Activated T-cell treated with anti-CD3 and anti-CD28 coated beads for 1 hour (primary cell): ENCODE measurements around the gene TP53I3.
"Not testable (repeated sequence)": the region's sequence is repeated elsewhere in the genome, so short reads cannot be mapped to it uniquely, and the experiment has no call there.

Source experiments
- DNase-seq: peaks from one replicate; pipeline ENCODE4 v3.0.0-alpha.2; 2020; ENCODE audit warnings: low read depth

The TP53I3 gene, protein sequence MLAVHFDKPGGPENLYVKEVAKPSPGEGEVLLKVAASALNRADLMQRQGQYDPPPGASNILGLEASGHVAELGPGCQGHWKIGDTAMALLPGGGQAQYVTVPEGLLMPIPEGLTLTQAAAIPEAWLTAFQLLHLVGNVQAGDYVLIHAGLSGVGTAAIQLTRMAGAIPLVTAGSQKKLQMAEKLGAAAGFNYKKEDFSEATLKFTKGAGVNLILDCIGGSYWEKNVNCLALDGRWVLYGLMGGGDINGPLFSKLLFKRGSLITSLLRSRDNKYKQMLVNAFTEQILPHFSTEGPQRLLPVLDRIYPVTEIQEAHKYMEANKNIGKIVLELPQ

DNA sequence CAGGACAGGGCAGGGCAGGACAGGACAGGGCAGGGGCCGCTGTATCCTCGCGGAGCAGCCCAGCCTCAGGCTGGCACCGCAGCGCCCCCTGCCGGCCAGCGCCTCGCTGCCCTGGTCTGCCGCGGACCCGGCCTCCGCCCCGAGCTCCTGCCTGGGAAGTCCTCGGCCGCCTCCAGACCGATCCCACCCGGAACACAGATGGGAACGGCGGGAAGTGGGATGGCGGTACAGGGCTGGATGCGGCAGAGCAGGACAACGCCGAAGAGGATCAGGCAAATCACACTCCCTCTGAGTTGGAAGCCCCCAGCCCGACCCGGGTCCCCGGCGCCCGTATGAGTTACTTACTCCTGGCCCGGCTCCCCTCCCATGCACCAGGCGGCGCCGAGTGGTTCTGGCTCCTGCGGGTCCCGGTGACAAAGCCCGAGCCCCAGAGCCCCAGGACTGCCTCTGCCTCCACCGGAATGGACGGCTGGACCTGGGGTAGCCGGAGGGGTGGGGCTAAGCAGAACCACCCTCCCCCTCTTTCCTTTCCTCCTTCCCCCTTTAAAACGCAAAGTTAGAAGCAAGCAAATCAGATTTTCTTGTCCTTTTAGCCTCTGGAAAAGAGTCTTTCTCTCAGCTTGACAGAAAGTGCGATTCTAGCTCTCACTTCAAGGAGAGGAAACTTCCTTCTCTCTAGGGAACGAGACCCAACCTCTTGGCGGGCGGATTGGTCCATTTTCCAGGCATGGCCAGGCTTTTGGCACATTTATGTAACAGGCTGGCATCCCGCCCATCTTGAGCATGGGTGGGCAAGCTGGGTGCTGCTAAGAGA, at the start of gene TP53I3:
TSS of gene TP53I3 (minus strand) at position 449 of the 814 bp plus-strand sequence. CDS start 508 bp downstream, outside the sequence.
- peak; percentile 71 for DNase-seq

- no peak for DNase-seq
These were observed 47.9 kb upstream of the TP53I3 start for GRCh38 chr2:24132543-24132942.

GRCh38 chr2:24125956-24126355, 41.3 kb upstream of the TP53I3 start:
- DNase-seq, result no peak

- DNase-seq, result no peak
These were observed 39.4 kb upstream of the TP53I3 start for GRCh38 chr2:24123922-24124580.

DNA sequence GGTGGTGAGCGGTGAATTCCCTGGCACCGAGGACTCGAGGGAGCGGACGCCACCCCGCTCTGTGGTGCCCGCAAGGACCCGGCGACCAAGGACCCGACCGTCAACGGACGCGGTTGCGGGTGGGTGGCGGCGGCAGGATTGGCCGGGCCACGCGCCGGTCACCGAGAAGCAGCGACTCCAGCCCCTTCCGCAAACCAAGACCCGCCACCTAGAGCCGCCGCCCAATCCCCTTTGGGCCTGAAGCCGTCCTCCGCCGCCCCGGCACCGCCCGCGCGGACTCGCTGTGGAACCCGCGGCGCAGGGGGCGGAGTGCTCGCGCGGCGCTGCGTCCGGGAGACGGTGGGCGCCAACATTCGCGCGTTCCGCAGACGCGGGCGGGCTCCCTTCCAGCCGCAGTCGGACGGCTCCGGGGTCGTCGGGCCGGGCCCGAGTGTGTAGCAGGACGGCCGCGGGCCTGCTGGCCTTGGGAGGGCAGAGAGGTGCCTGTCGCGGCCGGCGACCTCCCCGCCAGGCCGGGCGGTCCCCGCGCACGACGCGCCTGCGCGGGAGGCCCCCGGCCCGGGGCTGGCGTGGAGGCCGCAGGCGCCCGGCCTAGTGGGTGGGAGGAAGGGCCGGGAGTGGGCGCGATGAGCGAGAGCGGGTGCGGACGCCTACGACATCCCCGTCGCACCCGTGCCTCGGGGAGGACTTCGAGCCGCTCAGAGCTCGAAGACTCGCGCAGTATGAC, 38.7 kb upstream of the TP53I3 start, which contains the start of the genes FAM228B and PFN4:
TSS of gene FAM228B (plus strand) at position 275 of the 727 bp plus-strand sequence. CDS start 893 bp downstream, outside the sequence.
TSS of gene PFN4 (minus strand) at position 140 of the 727 bp plus-strand sequence. CDS start 799 bp downstream, outside the sequence.
- DNase-seq, result peak; percentile 39

DNA sequence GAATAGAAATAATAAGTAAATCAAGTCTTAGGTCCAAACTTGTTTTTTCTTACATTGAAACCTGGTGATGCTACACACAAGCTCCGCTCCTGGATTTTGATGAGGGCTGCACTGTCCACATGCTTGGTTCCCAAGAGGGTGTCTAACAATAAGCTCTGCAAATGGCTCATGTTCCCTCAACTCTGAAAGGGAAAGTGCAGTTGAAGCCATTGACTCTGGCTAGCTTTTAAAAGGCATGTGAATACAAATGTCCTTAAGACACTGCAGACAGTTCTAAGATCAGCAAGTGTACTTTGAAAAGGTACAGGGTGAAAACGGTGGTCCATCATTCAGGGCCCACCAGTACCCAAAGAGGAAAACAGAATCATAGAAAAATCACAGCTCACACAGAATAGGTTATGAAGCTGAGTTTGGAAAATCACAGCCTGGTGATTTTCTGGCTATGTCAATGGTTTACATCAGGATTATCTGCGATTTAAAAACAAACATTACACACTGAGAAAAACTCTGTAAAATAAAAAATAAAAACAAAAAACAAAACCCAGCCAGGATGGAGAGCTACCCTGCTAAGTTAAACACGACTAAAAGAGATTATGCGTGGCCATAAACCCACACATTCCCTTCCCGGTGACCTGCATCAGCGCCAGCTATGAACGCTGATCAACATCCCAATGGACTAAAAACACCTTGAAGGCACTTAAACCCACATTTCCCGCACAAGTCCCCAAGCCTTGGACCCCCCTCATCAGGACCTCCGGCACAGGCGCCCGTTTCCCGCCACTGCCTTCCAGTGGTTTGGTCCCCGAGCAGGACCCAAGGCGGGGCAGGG, 37.9 kb upstream of the TP53I3 start:
- DNase-seq, result no peak

DNA sequence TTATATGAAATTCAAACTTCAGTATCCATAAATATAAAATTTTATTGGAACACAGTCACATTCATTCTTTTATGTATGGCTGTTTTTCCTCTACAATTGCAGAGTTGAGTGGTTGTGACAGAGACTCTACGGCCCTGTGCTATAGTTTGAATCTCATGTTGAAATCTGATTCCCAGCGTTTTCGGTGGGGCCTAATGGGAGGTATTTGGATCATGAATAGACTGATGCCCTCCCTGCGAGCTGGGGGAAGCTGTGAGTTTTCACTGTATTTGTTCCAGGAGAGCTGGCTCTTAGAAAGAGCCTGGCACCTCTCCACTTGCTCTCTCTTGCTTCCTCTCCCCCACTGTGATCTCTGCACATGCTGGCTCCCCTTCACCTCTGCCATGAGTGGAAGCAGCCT, 36.8 kb upstream of the TP53I3 start:
- DNase-seq, result no peak

GRCh38 chr2:24121066-24121465, 36.4 kb upstream of the TP53I3 start:
- DNase-seq, result no peak

- no peak for DNase-seq
These were observed 33.3 kb upstream of the TP53I3 start for GRCh38 chr2:24117902-24118301.

DNA sequence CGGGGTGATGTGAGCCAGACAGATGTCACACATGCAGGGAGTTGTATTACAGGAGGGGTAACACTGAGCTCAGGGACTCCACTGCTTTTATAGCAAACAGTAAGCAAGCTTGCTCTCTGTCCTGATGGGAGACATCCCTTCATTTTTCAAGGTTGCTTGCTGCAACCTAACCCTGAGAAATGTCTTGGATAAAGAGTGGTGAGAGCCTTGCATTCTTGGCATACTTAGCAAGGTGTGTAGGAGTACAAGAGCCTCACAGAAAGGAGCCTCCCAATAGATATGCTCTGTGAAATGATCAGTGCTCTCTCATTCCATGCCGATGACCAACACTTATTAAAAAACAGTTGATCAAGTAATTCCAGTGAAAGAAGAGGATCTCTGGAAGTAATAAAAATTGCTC, 30.4 kb upstream of the TP53I3 start:
- no peak for DNase-seq

- DNase-seq, result no peak
These were observed 26.8 kb upstream of the TP53I3 start for GRCh38 chr2:24111407-24111901.

GRCh38 chr2:24110660-24111303, 26.1 kb upstream of the TP53I3 start:
- no peak for DNase-seq

DNA sequence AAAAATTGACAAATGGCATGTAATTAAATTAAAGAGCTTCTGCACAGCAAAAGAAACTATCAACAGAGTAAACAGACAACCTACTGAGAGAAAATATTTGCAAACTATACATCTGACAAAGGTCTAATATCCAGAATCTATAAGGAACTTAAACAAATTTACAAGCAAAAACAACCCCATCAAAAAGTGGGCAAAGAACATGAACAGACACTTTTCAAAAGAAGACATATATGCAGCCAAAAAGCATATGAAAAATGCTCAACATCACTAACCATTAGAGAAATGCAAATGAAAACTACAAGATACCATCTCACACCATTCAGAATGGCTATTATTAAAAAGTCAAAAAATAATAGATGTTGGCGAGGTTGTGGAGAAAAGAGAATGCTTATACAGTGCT, 24.8 kb upstream of the TP53I3 start:
- DNase-seq, result not testable (repeated sequence)

DNA sequence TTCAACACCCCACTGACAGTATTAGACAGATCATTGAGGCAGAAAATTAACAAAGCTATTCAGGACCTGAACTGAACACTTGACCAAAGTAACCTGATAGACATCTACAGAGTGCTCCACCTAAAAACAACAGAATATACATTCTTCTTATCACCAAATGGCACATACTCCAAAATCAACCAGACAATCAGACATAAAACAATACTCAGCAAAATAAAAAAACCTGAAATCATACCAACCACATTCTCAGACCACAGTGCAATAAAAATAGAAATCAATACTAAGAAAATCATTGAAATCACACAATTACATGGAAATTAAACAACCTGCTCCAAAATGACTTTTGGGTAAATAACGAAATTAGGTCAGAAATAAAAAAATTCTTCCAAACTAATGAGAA, 22.7 kb upstream of the TP53I3 start:
- no peak for DNase-seq

DNA sequence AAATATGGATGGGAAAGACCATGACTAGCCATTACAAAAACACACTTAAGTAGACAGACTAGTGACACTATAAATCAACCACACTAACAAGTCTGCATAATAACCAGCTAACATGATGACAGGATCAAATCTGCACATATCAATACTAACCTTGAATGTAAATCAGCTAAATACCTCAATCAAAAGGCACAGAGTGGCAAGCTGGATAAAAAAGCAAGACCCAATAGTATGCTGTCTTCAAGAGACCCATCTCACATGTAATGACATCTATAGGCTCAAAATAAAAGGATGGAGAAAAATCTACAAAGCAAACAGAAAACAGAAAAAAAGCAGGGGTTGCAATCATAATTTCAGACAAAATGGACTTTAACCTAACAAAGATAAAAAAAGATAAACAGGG, 22.2 kb upstream of the TP53I3 start:
- no peak for DNase-seq

DNA sequence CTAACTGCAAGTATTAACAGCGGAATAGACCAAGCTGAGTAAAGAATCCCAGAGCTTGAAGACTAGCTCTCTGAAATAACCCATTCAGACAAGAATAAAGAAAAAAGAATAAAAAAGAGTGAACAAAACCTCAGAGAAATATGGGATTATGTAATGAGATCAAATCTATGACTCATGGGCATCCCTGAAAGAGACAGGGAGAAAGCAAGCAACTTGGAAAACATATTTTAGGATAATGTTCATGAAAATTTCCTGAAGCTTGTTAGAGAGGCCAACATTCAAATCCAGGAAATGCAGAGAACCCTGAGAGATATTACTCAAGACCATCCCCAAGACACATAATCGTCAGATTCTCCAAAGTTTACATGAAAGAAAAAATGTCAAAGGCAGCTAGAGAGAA, 21.2 kb upstream of the TP53I3 start:
- DNase-seq, result no peak

DNA sequence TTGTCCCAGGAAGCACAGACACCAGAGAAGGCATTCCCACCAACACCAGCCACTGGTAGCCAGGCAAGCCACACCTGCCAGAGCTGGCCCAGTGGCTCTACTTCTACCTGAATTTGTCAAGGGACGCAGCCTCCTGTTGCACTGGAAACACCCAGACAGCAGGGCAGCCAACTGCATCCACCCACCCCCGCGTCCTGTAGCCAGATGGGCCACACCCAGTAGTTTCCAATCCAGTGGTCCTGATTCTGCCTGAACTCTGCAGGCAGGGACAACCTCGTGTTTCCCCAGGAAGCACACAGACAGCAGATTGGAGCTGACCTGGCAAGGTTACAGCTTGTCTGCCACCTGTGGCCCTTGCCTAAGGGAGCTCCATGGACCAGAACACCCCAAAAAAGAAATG, 20.3 kb upstream of the TP53I3 start:
- DNase-seq, result no peak

GRCh38 chr2:24104110-24104650, 19.5 kb upstream of the TP53I3 start:
- no peak for DNase-seq

GRCh38 chr2:24102677-24103076, 18.0 kb upstream of the TP53I3 start:
- no peak for DNase-seq

- DNase-seq, result no peak
These were observed 17.4 kb upstream of the TP53I3 start for GRCh38 chr2:24101992-24102391.
